HG02610 (cell line): Measurements from ENCODE around the gene FKBP15.

Experiments used
- ATAC-seq: cut with Tn5 transposase; IDR thresholded peaks from one replicate; pipeline ENCODE4 v1.9.1; 2021; ENCODE audit warnings: mild to moderate bottlenecking, moderate library complexity; ENCODE audit not compliant: unreplicated experiment

The FKBP15 gene

DNA sequence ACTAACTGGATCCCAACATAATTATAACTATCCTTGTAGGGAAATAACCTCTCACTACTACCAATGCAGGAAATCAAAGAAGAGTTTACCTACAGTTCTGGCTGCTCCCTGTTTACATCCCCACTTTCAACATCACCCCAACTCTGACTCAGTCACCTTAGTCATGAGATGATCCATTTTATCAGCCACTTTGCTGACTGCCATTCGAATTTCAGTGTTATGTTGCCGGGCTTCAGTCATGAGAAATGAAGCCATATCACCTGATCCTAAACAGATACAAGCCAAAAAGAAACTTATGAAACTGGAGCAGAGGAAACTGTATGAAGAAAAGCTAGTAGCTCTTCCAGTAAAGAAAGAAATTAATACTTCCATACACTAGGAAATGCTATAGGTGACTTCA, 36.5 kb downstream of the FKBP15 start:
- ATAC-seq: no peak

DNA sequence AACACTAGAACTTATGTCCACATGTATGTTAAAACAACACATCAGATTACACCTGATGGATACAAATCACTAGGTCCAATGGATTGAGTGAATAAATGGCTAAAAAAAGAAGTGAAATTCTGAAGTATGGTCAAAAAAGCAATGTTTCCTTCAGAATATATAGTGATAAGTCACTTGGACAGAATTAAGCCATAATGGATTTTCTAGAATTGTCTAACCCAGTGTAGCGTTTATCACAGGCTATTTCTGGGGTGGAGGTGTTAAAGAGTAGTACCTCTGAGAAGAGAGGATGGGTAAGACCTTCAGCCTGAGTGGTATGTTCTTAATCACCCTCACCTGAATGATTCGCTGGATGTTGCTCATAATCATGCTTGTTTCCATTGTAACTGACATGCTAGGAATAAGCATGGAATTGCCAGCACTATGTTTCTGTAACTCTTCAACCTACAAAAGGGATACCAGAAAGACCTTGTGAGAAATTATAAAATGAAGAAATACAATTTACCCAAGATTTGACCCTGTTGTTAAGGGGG, 37.1 kb downstream of the FKBP15 start:
- no peak for ATAC-seq

DNA sequence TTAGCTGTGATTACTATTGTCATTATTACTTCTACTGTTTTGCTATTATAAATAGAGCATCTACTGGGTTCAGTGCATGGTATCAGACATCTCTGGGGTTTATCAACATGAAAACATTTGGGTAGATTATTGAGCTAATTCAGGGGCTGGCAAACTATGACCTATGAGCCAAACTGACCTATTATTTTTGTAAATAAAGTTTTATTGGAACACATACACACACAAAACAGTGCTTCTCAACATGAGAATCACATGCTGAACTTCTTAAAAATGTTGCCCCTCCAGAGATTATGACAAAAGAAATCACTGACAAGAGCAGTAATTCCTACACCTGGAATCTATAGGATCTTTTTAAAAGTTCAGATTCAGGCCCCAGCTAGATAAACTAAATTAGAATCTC, 39.9 kb downstream of the FKBP15 start:
- ATAC-seq: no peak

DNA sequence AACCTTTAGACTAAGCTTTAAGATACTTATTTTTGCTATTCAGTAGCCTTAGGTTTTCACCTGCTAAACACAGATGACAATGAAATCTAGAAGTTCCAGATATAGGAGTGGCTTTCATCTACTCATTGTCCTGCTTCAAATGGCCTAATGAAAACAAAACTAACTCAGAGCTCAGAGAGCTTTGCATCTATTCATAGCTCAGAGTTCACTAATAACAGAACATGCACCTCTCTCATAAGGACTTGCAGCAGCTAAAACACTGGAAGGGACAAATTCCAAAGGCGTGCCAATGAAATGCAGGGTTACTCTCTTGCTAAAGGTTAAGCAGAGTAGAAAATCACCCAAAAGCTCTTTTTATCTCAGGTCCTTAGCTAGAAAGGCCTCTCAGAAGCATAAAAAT, 41.2 kb downstream of the FKBP15 start:
- ATAC-seq: no peak

DNA sequence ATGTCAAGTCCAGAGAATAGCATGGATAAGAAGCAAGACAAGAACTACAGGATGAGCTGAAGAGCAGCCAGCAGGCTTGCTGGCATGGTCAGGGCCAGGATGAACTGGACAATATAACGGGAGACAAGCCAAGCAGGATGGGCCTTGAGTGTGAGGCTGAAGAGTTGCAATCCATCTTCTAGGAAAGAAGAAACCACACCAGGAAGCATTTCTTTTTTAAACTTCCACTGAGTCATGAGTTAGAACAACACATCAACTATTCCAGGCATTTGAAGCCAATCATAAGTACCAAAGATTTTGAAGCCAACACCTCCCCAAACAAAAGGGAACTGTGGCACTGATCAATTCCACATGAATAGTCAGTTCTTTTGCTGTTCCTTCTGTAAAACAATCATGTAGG, 43.0 kb downstream of the FKBP15 start:
- ATAC-seq: no peak

DNA sequence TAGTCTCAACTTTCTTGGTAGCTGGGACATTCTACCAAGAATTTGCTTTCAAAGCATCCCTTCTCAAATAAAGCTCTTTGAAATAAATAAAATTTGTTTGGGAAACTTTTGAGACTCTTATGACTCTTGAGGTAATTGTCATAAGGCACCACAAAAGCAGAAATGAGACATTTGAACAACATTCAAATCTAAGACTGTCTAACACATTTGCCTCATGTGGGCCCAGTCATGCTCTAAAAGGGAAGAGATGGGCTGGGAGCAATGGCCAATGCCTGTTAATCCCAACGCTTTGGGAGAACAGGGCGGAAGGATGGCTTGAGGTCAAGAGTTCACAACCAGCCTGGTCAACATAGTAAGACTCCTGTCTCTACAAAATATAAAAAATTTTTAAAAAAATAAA, 43.8 kb downstream of the FKBP15 start:
- no peak for ATAC-seq

DNA sequence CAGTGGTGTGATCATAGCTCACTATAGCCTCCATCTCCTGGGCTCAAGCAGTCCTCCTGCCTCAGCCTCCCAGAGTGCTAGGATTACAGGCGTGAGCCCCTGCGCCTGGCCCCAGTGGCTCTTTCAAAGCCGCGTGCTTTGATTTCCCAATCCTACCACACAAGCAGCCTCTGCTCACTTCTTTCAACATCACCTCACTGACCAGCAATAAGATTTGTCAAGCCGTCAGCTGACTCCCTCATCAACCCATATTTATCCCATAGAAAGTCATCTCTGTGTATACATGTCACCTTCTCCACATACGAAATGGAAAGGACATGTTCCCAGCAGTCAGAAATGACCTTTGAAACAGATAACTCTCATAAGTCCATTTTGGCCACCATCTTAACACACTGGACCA, 44.3 kb downstream of the FKBP15 start:
- ATAC-seq: no peak

DNA sequence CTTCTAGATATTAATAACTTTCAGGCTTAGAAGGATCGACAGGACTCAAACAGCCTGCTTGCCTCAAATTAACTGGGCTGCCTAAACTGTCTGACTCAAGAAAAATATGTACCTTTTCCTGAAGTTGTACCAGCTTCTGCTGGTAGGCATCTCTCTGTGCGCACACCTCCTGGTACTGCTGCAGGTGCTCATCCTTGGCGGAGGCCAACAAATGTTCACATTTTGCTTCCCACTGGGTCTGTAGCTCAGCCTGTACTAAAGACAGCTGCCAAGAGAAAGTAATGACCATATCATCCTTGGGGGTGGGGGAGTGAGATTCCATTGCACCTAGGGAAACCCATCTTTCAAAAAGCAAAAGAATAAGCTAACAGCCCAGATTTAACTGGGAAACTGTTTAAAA, 47.7 kb downstream of the FKBP15 start:
- no peak for ATAC-seq

DNA sequence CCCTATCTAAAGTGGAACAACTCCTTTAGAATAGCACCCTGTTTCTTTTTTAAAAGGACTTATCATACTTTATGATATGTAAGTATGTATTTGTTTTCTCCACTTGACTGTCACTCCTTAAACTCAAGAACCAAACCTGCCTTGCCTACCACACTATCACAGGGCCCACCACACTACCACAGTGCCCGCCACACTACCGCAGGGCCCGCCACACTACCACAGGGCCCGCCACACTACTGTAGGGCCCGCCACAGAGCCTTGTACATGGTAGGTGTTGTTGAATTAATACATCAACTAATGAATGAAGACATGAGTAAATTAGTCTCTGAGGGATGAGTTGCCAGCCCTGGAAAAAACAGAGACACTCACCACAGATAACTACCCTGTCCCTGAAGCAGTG, 52.3 kb downstream of the FKBP15 start:
- ATAC-seq: no peak

DNA sequence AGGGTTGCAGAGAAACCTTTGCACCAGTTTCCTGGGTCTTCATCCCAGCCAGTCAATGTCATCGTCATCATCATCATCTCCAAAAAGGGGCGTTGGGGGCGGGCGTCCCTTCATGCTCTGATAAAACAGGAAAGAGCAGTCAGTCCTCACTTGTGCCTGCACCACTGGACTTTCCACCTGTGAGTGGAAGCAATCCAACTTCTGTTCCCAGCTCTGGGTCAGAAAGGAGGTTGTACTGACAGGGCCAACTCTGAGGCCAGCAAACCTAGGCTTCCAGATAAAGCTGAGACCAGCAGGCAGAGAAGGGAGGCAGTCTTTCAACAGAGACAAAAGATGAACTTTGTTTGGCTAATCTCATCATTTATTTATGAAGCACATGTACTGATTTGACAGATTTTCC, 55.0 kb downstream of the FKBP15 start:
- ATAC-seq: no peak

DNA sequence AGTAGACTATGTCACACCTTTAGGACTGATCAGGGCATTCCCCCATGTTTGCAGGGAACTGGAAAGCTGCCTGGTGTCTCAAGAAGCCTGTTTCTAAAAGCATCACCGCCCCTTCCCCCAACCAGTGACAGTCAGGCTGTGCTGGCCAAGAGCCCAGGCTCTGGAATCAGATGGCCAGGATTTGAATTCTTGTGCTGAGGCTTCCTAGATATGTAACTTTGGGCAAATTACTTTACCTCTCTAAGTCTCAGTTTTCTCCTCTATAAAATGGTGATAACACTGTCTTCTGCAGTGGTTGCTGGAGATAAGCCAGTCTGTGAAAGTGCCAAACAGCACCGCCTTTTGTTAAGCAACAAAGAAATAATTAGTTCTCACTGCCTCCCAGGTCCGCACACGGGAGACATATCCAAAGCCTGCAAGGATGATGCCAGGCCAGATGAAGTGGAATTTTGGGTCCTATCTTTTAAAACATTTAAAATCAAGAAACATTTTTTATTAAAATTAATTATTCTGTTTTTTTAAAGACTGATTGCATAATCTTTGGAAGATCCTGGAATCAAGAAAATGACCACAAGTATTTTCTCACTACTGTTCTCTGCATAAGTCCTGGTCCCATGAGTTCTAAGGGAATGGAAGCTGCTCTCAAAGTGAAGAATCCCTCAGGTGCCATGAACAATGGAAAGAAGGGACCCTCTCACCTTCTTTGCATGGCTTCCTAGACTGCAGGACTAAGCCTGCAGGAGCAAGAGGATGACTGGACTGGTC, 56.4 kb downstream of the FKBP15 start:
- ATAC-seq: no peak

DNA sequence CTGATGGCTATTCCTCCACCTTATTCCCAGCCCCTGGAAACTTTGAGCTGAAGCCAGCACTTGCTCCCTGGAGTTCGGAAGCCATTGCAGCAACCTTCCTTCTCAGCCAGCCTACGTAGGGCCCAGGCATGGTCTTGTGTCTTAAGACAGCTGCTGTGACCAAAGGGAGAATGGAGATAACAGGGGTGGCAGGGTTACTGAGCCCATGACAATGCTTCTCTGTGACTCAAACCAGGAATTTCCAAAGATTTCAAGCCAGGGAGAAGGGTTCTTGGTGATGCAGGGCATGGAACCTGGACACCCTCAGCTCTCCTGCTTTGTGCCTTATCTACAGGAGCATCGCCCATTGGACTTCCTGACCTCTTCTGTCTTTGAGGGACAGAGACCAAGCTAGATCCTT, 58.1 kb downstream of the FKBP15 start:
- ATAC-seq: no peak

DNA sequence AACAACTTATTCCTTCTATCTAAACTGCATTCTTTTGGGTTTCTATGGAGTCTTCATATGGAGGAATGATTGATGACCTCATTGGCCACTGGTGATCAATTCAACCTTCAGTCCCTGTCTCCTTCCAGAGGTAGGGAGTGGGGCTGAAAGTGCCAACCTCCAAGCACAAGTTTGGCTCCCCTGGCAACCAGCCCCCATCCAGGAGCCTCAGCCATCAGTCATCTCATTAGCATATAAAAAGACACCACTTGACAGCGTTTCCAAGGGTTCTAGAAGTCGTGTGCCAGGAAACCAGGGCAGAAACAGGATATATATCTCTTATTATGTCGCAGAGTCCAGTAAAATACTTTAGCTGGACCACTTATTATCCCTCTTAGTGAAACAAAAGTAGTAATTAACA, 60.5 kb downstream of the FKBP15 start:
- ATAC-seq: no peak

DNA sequence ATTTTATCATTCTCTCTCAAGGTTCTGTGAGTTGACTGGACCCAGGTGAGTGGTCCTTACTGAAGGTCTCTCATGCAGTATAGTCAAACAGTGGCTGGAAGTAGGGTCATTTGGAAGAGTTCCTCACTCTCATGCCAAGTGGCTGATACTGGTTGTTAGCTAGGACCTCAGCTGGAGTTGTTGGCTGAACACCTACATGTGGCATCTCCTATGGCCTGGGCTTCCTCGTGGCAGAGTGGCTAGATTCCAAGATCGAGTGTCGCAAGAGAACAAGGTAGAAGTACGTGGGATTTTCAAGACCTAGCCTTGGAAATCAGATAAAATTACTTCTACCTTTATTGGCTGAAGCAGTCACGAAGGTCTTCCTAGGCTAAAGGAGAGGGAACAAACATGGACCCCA, 62.6 kb downstream of the FKBP15 start:
- no peak for ATAC-seq

DNA sequence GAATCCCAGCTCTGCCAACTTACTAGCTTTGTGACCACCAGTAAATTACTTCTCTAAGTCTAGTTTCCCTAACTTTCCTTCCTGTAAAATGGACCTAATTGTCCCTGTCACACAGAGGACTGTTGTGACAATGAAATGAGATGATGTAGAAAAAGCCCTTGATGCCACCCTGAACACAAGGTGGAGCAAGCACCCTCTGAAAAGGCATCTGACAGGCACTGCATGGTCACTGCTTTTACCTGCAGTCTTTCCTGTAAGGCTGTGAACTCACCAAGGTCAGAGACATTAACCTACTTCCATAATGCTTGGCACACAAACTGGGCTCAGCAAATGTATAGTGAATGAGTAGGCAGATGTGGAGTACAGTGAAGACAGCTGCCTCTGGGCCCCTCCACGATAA, 64.2 kb downstream of the FKBP15 start:
- ATAC-seq: no peak

DNA sequence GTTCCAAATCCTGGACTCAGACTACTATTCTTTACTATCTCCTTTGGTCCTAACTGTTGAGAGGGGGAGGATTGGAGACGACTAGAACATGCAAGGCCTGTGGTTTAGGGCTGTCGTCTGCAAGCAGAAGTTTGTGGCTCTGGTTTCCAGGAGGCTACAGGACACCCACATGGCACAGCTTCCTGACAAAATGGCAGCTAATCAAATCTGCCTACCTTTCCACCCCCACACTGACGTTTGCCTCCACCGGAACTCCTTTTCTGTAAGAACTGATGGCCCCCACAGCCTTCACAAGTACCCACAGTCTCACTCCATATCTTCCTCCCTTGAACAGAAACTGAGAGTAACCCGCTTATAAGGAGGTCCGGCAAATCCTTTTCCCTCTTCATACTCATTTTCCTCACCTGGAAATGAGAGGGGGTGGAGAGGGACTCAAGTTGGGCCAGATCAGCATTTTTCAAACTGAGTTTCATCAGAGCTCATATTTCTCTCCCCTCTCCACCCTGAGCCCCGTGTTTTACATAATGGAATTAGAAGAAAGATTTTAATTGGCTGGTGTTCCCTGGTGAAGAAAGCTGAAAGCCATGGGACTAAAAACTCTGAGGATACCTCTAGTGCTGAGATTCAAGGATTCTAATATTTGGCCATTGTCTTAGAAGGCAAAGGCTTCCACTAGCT, 65.0 kb downstream of the FKBP15 start:
- ATAC-seq: no peak

DNA sequence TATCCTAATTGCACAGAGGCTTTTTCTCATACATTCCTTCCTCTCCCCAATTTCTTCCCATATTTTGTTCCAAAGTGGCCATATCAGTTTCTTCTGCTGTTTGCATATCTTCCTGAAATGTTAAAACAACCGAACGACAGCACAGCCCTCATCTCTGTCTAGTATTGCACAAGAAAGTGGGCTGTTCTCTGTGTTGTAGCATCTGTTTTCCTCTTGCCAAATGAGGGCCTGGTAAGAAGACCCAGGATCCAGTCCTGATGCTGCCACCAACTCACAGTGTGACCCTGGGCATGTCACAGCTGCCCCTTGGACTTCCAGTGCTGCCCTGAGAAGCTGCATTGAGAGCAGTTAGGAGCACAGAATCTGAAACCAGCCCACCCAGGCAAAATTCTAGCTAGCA, 66.1 kb downstream of the FKBP15 start:
- no peak for ATAC-seq

DNA sequence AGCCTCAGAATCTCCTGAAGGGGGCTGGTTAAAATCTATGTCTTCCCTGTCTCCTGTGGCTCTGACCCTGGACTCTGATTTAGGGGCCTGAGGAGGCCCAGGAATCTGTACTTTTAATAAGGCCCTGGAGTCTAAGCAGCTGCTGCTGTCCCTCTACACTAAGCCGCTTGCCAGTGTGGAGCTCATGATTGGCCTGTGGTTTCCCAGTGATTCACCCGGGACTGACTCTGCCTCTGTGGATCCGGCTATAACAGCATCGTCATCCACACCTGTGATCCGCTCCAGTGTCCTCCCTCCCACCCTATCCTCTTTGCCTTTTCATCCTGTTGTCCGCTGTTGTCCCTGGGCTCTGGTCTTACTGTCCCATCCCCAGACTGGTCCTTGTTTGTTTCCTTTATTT, 66.6 kb downstream of the FKBP15 start:
- ATAC-seq: no peak

DNA sequence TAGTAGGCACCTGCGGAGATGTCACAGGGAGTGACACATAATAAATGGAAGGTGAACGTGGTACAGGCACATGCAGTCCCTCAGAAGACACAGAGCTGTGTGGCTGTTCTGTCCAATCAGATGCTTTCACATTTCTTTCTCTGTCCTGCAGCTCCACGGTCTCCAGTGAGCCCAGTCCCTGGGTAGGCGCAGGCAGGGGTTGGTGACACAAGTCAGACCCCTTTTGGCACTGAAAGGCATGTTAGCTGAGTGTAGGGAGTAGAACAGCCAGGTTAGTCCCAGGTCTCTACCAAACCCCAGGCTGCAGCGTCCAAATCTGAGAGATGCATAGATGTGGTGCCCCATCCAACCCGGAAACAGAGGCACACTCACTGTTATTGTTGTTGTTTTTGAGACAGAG, 67.5 kb downstream of the FKBP15 start:
- no peak for ATAC-seq

DNA sequence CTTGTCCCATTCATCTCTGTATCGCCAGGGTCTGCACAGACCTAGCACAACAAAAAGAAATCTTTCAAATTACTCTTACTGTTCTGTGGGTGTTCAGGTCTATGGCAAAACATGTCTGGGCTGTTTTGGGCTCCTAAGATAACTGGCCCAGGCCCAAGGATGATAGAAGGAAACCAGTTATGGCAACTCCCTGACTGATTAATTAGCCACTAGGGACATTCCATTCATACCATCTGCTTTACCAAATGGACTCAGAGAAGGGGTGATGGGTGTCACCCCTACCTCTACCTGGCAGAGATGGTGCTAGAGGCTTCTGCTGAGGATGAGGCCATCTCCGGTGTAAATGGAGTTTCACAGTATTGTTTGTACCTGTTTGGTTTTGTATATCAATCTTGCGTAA, 68.4 kb downstream of the FKBP15 start:
- no peak for ATAC-seq

DNA sequence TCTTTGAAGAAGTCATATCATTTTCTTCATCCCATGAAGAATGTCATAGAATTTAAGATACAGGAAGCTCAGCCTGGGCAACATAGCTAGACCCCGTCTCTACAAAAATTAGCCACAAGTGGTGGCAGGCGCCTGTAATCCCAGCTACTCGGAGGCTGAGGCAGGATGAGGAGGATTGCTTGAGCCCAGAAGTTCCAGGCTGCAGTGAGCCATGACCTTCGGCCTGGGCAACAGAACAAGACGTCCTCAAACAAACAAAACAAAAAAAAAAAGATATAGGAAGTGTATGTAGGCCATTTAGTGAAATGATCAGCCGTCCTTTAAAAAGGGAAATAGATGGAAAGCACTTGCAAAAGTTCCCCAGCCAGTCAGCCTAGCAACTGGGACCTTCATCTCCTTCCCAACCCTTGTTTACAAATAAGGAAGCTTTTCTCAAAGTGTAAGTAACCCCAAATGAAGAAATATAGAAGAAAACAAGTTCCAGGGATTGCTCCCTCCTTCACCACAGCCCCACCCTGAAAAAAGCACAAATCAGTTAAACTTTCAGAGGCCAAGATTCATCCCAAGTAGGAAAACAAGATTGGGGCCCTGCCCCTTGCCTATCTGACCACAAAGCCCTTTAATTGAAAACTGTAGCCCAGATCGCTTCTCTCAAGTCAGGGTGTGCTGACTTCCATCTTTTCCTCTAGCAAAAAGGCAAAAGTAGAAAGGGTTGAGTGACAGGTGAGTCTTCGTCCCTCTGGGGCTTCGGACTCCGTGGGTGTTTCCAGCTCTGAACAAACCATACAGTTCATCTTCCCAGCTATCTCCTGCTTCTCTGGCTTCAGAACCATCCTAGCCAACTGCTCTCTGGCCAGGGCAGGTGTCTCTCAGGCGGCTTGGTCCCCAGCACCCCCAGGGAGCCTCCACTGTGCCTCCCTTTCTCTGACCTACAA, 69.1 kb downstream of the FKBP15 start:
- ATAC-seq: no peak
